HepG2 (cell line): ENCODE data around the gene CATSPERD. TPM values are rescaled to one million over a fixed set of nuclear protein-coding genes. Genes with fewer than 3 reads are reported as not detected.

Source experiments
- DMAP1 ChIP-seq: IDR thresholded peaks from 2 replicates; pipeline ENCODE4 v1.6.1; 2016
- EP300 ChIP-seq, 3 experiments: sonication (generic) in 1 of 3; formaldehyde crosslinking in 1 of 3; IDR thresholded peaks; 2 replicates each; pipeline versions ENCODE4 v1.5.1 to v1.6.1; 2011 to 2020; ENCODE audit warnings: low read depth in 2 of 3, low read length in 2 of 3, borderline replicate concordance in 1 of 3, improper control_type of control experiment in 1 of 3, mild to moderate bottlenecking in 1 of 3, missing genetic modification reagents in 1 of 3, moderate library complexity in 1 of 3
- GATAD2A ChIP-seq: IDR thresholded peaks from 2 replicates; pipeline ENCODE4 v1.6.1; 2016
- HMGA1 ChIP-seq: sonication (generic); formaldehyde crosslinking; conservative IDR thresholded peaks from 2 replicates; pipeline ENCODE4 v1.4.0; 2020; ENCODE audit warnings: missing genetic modification reagents
- HNF1B ChIP-seq: sonication (generic); formaldehyde crosslinking; IDR thresholded peaks from 2 replicates; pipeline ENCODE4 v1.5.1; 2020; ENCODE audit warnings: mild to moderate bottlenecking, moderate library complexity, missing genetic modification reagents
- HNRNPK ChIP-seq: fragments of 200-400 bp; formaldehyde crosslinking; IDR thresholded peaks from 2 replicates; pipeline ENCODE4 v1.6.1; 2018; ENCODE audit warnings: low read length, low read depth, moderate library complexity, mild to moderate bottlenecking; ENCODE audit not compliant: poor library complexity, severe bottlenecking
- HOXA9 ChIP-seq: sonication (generic); formaldehyde crosslinking; IDR thresholded peaks from 2 replicates; pipeline ENCODE4 v1.8.1; 2022; ENCODE audit warnings: missing genetic modification reagents, mild to moderate bottlenecking, moderate library complexity, borderline replicate concordance
- MEIS2 ChIP-seq: sonication (generic); formaldehyde crosslinking; IDR thresholded peaks from 2 replicates; pipeline ENCODE4 v1.9.0; 2021; ENCODE audit warnings: mild to moderate bottlenecking, missing genetic modification reagents
- MXD3 ChIP-seq: IDR thresholded peaks from 2 replicates; pipeline ENCODE4 v1.6.1; 2016; ENCODE audit warnings: mild to moderate bottlenecking, missing biosample characterization, missing genetic modification reagents
- NCOA5 ChIP-seq: sonication (generic); formaldehyde crosslinking; IDR thresholded peaks from 2 replicates; pipeline ENCODE4 v1.4.0; 2020; ENCODE audit warnings: missing genetic modification reagents
- PAF1 ChIP-seq: IDR thresholded peaks from 2 replicates; pipeline ENCODE4 v1.6.1; 2016; ENCODE audit warnings: missing genetic modification reagents, missing compliant biosample characterization
- RAD21 ChIP-seq: fragments of 450-650 bp; formaldehyde crosslinking; IDR thresholded peaks from 2 replicates; pipeline ENCODE4 v1.5.0; 2020; ENCODE audit warnings: mild to moderate bottlenecking
- RFXAP ChIP-seq: sonication (generic); formaldehyde crosslinking; IDR thresholded peaks from 2 replicates; pipeline ENCODE4 v1.4.0; 2020; ENCODE audit warnings: missing genetic modification reagents, borderline replicate concordance
- SP140L ChIP-seq: sonication (generic); formaldehyde crosslinking; IDR thresholded peaks from 2 replicates; pipeline ENCODE4 v1.4.0; 2020; ENCODE audit warnings: missing genetic modification reagents, borderline replicate concordance
- TAF1 ChIP-seq: sonication (generic); formaldehyde crosslinking; IDR thresholded peaks from 2 replicates; pipeline ENCODE4 v1.4.0; 2020; ENCODE audit warnings: missing genetic modification reagents
- TP53 ChIP-seq: sonication (generic); formaldehyde crosslinking; conservative IDR thresholded peaks from 2 replicates; pipeline ENCODE4 v1.4.0; 2020; ENCODE audit warnings: missing genetic modification reagents
- ZBTB33 ChIP-seq: sonication (generic); formaldehyde crosslinking; IDR thresholded peaks from 2 replicates; pipeline ENCODE4 v1.4.0; 2020; ENCODE audit warnings: missing genetic modification reagents
- ZNF121 ChIP-seq: sonication (generic); formaldehyde crosslinking; IDR thresholded peaks from 2 replicates; pipeline ENCODE4 v1.5.0; 2020; ENCODE audit warnings: mild to moderate bottlenecking, missing genetic modification reagents
- ZNF432 ChIP-seq: sonication (generic); formaldehyde crosslinking; IDR thresholded peaks from 2 replicates; pipeline ENCODE4 v1.5.0; 2020; ENCODE audit warnings: missing genetic modification reagents, mild to moderate bottlenecking, borderline replicate concordance
- ZNF446 ChIP-seq: sonication (generic); formaldehyde crosslinking; IDR thresholded peaks from 2 replicates; pipeline ENCODE4 v1.5.0; 2020; ENCODE audit warnings: mild to moderate bottlenecking, missing genetic modification reagents
- ZNF546 ChIP-seq: sonication (generic); formaldehyde crosslinking; conservative IDR thresholded peaks from 2 replicates; pipeline ENCODE4 v1.8.1; 2023; ENCODE audit warnings: mild to moderate bottlenecking, missing genetic modification reagents
- ZNF550 ChIP-seq: sonication (generic); formaldehyde crosslinking; IDR thresholded peaks from 2 replicates; pipeline ENCODE4 v1.4.0; 2020; ENCODE audit warnings: mild to moderate bottlenecking, missing genetic modification reagents, borderline replicate concordance
- ZNF770 ChIP-seq: sonication (generic); formaldehyde crosslinking; IDR thresholded peaks from 2 replicates; pipeline ENCODE4 v1.5.0; 2020; ENCODE audit warnings: mild to moderate bottlenecking, missing genetic modification reagents
- ZSCAN31 ChIP-seq: sonication (generic); formaldehyde crosslinking; IDR thresholded peaks from 2 replicates; pipeline ENCODE4 v1.5.0; 2020; ENCODE audit warnings: low read depth, mild to moderate bottlenecking, missing genetic modification reagents
- polyA plus RNA-seq, 8 experiments: library from polyadenylated mRNA; depleted of rRNA in 3 of 8; stranded (reverse) in 7 of 8; unstranded in 1 of 8; fragments of >200 nt; fragmentation: Illumina TruSeq in 4 of 8; extraction: Trizol in 4 of 8; gene quantifications; 2 replicates each; pipeline versions ENCODE4 v1.2.1 to v1.2.3, GENCODE V29; 2011 to 2016; ENCODE audit warnings: low read depth in 4 of 8, missing spikeins in 1 of 8, mixed read lengths in 1 of 8; ENCODE audit not compliant: insufficient read depth in 1 of 8
- total RNA-seq, 5 experiments: library from RNA; depleted of rRNA; stranded (reverse); fragments of >200 nt; fragmentation: Illumina TruSeq; extraction: Trizol; gene quantifications; 2 replicates each; pipeline ENCODE4 v1.2.3, GENCODE V29; 2016; ENCODE audit warnings: low read depth in 1 of 5

The CATSPERD gene
- total and polyA plus RNA-seq, 2 of the 13 experiments (the other 11 are each of a cell fraction or from before 2014, with no cell fraction given): 0.04 TPM; not detected in 1

GRCh38 chr19:5691822-5692722 is 28.4 kb upstream of the CATSPERD start (continued):
- TF ChIP-seq TP53 (CRISPR knock-in tag): no peak
- TF ChIP-seq HNF1B (CRISPR knock-in tag): no peak
- TF ChIP-seq EP300 (IDR thresholded peaks at IDR 0.05; ENCODE audit: low read depth in 2 of 2, low read length in 2 of 2): no peak
- no peak for TF ChIP-seq EP300 (CRISPR knock-in tag; IDR thresholded peaks at IDR 0.05; ENCODE audit: borderline replicate concordance)
- no peak for TF ChIP-seq MXD3 (CRISPR knock-in tag)
- TF ChIP-seq ZNF432: no peak
- TF ChIP-seq NCOA5: no peak
- TF ChIP-seq ZNF550 (CRISPR knock-in tag): no peak
- TF ChIP-seq ZNF121 (CRISPR knock-in tag): peak; percentile 10; the same call in 1 of the 2 replicates
- TF ChIP-seq ZNF770 (CRISPR knock-in tag): no peak
- TF ChIP-seq DMAP1 (CRISPR knock-in tag): no peak
- no peak for TF ChIP-seq RFXAP (CRISPR knock-in tag)
- 0 out of 2 replicates have a peak, but pooled peaks have one; percentile 6 for TF ChIP-seq HOXA9 (CRISPR knock-in tag)
- TF ChIP-seq SP140L (CRISPR knock-in tag): no peak
- TF ChIP-seq PAF1: peak; percentile 74; the same call in 1 of the 2 replicates
- no peak for TF ChIP-seq ZNF446 (CRISPR knock-in tag)
- peak; percentile 81 for TF ChIP-seq ZBTB33 (CRISPR knock-in tag)
- TF ChIP-seq ZNF546: no peak
- no peak for TF ChIP-seq HMGA1 (CRISPR knock-in tag)
- TF ChIP-seq TAF1 (CRISPR knock-in tag): peak; percentile 33; the same call in 1 of the 2 replicates
- TF ChIP-seq HNRNPK: no peak
- no peak for TF ChIP-seq RAD21 (CRISPR knock-in tag)
- no peak for TF ChIP-seq GATAD2A (CRISPR knock-in tag)
- TF ChIP-seq MEIS2 (CRISPR knock-in tag): no peak
- no peak; the same call in 1 of the 2 replicates for TF ChIP-seq ZSCAN31 (CRISPR knock-in tag)
